Bronchial epithelial cell (primary cell): ENCODE results near the gene BROX. TPM values are rescaled to one million over a fixed set of nuclear protein-coding genes. Genes with fewer than 3 reads are reported as not detected.

Experiments
- DNase-seq: peaks from one replicate; pipeline ENCODE4 v3.0.0-alpha.2; 2010; ENCODE audit warnings: low read depth
- FAIRE-seq: peaks from 2 replicates; lab custom pipeline; 2011; peaks lifted over from hg19 to GRCh38; lab: Jason Lieb, UNC
- H3K27me3 ChIP-seq: 2 replicates; pipeline ENCODE4 v1.5.1; 2011; ENCODE audit warnings: low read length; ENCODE audit not compliant: control insufficient read depth, insufficient read depth
- H3K36me3 ChIP-seq: 2 replicates; pipeline ENCODE4 v1.5.1; 2011; ENCODE audit warnings: low read length; ENCODE audit not compliant: control insufficient read depth, insufficient read depth
- H3K4me3 ChIP-seq: 2 replicates; pipeline ENCODE4 v1.5.1; 2011; ENCODE audit warnings: mild to moderate bottlenecking, low read depth, low read length, control low read depth
- total RNA-seq: library from RNA; depleted of rRNA; stranded (reverse); fragments of >200 nt; gene quantifications from 2 replicates; pipeline ENCODE4 v1.2.1, GENCODE V29; 2014
- TF ChIP-seq, protein P1 (sequence below): IDR thresholded peaks from 2 replicates; pipeline ENCODE4 v1.5.1; 2011; ENCODE audit warnings: mild to moderate bottlenecking, moderate library complexity, low read length, control low read depth, inconsistent platforms; ENCODE audit not compliant: insufficient read depth, severe bottlenecking

Gene BROX
- total RNA-seq, 1 donor from 2014 or later, result 43.2 TPM

GRCh38 chr1:222769971-222770620 is 57.7 kb downstream of the BROX start:
- no peaks in the 10 kb centered on the region for H3K36me3 ChIP-seq
- DNase-seq (no peak), FAIRE-seq (no peak)
- H3K27me3 ChIP-seq, result no peaks in the 10 kb centered on the region
- no peak overlapping the region for H3K4me3 ChIP-seq
- TF ChIP-seq, protein P1, sequence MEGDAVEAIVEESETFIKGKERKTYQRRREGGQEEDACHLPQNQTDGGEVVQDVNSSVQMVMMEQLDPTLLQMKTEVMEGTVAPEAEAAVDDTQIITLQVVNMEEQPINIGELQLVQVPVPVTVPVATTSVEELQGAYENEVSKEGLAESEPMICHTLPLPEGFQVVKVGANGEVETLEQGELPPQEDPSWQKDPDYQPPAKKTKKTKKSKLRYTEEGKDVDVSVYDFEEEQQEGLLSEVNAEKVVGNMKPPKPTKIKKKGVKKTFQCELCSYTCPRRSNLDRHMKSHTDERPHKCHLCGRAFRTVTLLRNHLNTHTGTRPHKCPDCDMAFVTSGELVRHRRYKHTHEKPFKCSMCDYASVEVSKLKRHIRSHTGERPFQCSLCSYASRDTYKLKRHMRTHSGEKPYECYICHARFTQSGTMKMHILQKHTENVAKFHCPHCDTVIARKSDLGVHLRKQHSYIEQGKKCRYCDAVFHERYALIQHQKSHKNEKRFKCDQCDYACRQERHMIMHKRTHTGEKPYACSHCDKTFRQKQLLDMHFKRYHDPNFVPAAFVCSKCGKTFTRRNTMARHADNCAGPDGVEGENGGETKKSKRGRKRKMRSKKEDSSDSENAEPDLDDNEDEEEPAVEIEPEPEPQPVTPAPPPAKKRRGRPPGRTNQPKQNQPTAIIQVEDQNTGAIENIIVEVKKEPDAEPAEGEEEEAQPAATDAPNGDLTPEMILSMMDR, result no peak

DNA sequence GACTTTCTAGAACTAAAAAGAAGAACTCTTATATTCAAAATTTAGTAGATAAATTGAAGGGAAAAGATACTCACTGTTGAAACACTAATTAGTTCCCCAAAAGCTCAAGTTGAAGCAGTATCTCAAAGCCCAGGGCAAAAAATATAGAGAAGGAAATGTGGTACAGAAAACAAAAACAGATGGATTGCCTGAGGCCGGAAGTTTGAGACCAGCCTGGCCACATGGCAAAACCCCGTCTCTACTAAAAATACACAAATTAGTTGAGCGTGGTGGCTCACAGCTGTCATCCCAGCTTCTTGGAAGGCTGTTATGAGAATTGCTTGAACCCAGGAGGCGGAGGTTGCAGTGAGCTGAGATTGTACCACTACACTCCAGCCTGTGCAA is 60.6 kb downstream of the BROX start:
- TF ChIP-seq, protein P1, result no peak
- FAIRE-seq, result no peak
- H3K27me3 ChIP-seq, result no peaks in the 10 kb centered on the region
- no peak overlapping the region for H3K4me3 ChIP-seq
- DNase-seq, result no peak
- no peaks in the 10 kb centered on the region for H3K36me3 ChIP-seq

DNA sequence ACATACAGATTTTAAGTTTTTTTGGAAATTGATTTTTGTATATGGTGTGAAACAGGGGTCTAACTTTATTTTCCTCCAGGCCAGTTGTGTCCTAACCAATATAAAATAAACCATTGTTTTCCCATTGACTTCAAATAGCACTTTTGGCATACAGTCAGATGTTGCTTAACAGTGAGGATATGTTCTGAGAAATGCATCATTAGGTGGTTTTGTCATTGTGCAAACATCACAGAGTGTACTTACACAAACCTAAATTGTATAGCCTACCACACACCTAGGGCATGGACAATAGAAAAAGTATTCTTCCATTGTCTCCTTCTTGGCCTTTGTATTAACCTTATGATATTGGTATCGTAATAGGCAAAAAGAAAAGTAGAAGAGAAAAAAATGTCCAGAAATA is 65.1 kb downstream of the BROX start:
- H3K36me3 ChIP-seq, result no peaks in the 10 kb centered on the region
- no peak overlapping the region for H3K4me3 ChIP-seq
- DNase-seq, result peak; percentile 98
- H3K27me3 ChIP-seq, result no peaks in the 10 kb centered on the region
- TF ChIP-seq, protein P1, result no peak
- FAIRE-seq, result peak; percentile 23

GRCh38 chr1:222777977-222778376 is 65.6 kb downstream of the BROX start:
- FAIRE-seq, result no peak
- no peaks in the 10 kb centered on the region for H3K36me3 ChIP-seq
- TF ChIP-seq, protein P1, result no peak
- H3K27me3 ChIP-seq, result no peaks in the 10 kb centered on the region
- H3K4me3 ChIP-seq, result no peak overlapping the region
- DNase-seq, result peak; percentile 98

DNA sequence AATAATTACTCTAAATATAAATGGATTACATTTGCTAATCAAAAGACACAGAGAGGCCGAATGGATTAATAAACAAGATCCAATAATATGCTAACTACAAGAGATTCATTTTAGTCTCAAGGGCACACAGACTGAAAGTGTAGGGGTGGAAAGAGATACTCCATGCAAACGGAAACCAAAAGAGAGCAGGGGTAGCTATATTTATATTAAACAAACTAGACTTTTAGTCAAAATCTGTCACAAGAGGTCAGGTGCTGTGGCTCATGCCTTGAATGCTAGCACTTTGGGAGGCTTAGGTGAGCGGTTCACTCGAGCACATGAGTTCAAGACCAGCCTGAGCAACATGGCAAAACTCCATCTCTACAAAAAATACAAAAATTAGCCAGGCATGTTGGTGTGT is 68.9 kb downstream of the BROX start:
- H3K4me3 ChIP-seq, result no peak overlapping the region
- no peaks in the 10 kb centered on the region for H3K36me3 ChIP-seq
- peaks cover 4% of the 10 kb centered on the region for H3K27me3 ChIP-seq
- DNase-seq (no peak), FAIRE-seq (no peak)
- TF ChIP-seq, protein P1, result no peak

DNA sequence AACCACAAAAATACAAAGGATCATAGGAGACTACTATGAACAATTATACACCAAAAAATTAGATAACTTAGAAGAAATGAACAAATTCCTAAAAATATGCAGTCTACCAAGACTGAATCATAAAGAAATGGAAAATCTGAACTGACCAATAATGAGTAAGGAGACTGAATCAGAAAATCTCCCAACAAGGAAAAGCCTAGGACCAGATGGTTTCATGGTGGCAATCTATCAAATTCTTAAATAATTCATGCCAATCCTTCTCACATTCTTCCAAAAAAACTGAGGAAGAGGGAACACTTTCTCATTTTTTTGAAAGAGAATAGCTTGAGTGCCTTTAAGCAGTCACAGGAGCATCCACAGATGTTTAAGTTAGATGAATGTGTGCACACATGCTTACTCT is 70.7 kb downstream of the BROX start:
- H3K27me3 ChIP-seq, result peaks cover 4% of the 10 kb centered on the region
- no peak for DNase-seq
- TF ChIP-seq, protein P1, result no peak
- no peak overlapping the region for H3K4me3 ChIP-seq
- FAIRE-seq, result no peak
- no peaks in the 10 kb centered on the region for H3K36me3 ChIP-seq
